T-helper 22 cell (primary cell): Measurements from ENCODE around the gene CILP.
A peak's percentile ranks its signal among the peaks of the same experiment; 100 is the strongest.
"Not testable (repeated sequence)": the region's sequence is repeated elsewhere in the genome, so short reads cannot be mapped to it uniquely, and the experiment has no call there.

Experiments
- DNase-seq: peaks from one replicate; pipeline ENCODE4 v3.0.0-alpha.2; 2020; ENCODE audit warnings: low read depth

CILP gene

DNA sequence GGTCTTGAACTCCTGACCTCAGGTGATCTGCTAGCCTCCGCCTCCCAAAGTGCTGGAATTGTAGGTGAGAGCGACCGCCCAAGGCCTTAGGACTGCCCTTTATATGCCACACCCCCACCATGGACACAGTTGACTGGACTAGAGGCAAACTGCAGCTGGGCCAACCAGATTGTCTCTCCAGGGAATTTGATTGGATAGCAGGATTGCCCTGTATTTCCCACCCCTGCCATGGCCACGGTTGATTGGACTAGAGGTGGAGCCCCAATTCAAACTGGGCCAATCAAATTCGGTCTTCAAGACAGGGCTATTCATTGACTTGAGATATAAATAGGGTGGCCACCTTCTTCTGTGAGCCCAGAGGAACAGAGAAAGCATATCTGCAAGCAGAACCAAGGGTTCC is 19.3 kb downstream of the CILP start:
- no peak for DNase-seq

DNA sequence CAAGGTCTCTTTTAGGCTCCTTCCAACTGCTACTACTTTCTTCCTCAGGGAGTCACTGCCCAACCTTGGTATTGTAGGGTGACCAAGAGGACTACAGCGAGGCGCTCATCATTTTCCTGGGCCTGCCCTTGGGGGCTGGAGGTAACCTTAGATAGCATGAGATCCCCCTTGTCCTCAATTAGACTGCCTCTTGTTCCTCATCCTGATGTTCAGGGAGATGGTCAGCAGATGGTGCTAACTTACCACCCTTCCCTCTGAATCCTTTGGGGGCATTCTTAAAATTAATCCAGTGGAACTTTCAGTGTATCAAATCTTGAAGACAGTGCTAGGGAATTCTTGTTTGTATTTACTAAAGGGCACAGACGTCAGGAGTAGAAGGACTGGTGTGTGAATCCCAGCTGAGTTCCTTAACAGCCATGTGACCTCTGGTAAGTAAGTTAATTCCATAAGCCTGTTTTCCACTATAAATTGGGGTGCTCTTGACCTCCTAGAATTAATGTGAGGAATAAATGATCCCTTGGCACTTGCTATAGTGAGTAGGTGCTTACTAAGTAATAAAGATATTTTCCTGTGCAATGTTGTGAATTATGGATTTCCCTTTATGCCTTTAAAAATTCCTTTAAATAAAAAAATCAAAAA is 22.1 kb downstream of the CILP start:
- DNase-seq: no peak

- not testable (repeated sequence) for DNase-seq
Measured at GRCh38 chr15:65188472-65188871, 22.8 kb downstream of the CILP start.

DNA sequence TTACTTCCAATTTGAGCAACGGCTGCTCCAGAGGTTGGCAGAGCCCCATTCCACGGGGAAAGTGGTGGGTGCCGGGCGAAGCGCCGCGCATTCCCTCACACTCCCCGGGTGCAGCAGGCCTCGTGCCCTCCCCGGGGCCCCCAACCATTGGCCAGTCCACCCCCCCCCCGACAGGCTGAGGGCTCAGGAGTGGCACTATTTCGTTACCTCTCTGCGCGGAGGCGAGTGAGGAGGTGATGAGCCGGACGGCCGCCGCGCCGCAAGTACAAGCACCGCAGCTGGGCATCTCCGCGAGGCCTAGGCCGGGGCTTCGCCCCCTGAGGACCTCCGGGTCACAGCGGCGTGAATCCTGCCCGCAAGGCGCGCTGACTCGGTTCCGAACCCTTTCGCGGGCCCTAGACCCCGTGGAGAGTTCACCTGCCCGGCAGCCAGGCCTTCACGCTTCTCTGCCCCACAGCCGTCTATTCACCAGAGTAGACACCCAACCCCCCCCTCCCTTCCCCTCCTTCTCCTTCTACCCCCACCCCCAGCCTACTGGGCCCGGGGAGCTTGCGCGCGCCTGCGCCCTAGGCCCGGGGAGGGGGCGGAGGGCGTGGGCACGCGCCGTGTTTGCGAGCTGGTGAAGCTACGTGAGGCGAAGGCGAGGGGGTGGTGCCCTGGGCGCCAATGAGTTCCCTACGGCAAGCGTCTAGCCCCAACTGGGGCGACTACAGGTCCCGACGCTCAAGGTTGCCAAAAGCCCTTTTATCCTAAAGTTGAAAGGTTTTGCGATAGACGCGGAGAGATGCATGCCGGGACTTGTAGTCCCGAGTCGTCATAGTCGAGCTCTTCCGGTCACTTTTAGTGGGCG is 26.2 kb downstream of the CILP start, which contains the start of gene CLPX:
TSS of gene CLPX (minus strand) at position 475 of the 850 bp plus-strand sequence. CDS start at position 286, 189 bp downstream.
- DNase-seq: peak; percentile 90

GRCh38 chr15:65184305-65184867 is 26.9 kb downstream of the CILP start:
- no peak for DNase-seq

- DNase-seq: no peak
Measured at GRCh38 chr15:65183865-65184159, 27.5 kb downstream of the CILP start.

DNA sequence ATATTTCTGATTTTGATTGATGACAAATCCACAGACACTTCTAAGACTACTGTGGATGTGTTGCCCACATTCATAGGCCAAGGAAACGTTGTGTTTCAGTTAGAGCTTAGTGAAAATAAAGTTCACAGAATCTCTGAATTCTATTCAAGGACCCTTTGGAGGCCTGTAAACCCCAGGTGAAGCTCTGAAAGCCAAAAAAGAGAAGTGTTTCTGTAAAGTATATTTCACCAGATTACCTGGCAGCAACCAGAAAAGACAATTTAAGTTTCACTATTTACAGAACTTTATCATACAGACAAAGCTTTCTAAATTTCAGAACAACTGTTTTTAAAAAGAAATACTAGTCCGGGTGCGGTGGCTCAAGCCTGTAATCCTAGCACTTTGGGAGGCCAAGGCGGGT is 28.7 kb downstream of the CILP start:
- no peak for DNase-seq

- DNase-seq: not testable (repeated sequence)
Measured at GRCh38 chr15:65181582-65182353, 29.5 kb downstream of the CILP start.

- no peak for DNase-seq
Measured at GRCh38 chr15:65180167-65180566, 31.1 kb downstream of the CILP start.

DNA sequence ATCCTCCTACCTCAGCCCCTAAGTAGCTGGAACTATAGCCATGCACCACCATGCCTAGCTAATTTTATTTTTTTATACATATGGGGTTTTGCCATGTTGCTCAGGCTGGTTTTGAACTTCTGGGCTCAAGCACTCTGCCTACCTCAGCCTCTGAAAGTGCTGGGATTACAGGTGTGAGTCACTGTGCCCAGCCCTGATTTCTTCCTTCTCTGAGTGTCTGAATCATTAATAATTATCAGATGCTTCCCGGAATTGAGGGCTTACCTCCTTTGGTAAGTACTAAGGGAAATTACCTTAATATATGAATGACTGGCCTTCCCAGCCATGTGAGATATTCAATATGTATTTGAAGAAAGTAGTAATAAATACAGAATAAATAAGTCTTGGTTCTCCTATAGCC is 33.4 kb downstream of the CILP start:
- no peak for DNase-seq

DNA sequence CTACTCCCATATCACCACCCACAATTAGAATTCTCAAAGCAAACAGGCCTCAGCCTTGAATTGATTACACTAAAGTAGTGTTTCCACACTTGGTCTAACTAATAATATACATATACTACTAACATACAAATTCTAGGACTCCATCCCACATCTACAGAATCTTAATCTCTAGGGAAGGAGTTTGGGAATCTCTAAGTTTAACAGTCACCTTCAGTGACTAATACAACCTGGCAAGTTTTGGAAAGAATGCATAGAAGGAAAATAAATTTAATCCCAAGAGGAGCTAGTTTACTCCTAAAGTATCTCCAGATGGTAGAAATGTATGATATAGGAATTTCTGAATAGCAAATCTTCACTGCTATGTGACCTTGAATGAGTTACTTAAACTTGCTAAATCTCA is 35.2 kb downstream of the CILP start:
- no peak for DNase-seq

- DNase-seq: no peak
Measured at GRCh38 chr15:65175511-65175910, 35.8 kb downstream of the CILP start.

DNA sequence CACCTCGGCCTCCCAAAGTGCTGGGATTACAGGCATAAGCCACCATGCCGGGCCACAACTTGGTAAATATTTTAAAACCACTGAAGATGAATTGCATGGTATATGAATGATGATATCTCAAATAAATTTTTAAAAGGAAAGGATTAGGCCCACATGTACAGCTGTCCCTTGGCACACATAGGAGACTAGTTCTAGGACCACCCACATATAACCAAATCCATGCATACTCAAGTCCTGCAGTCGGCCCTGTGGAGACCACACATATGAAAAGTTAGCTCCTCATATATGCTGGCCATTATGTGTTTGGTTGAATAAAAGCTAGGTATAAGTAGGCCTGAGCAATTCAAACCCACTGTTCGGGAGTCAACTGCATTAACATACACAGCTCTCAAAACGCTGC is 36.8 kb downstream of the CILP start:
- no peak for DNase-seq

DNA sequence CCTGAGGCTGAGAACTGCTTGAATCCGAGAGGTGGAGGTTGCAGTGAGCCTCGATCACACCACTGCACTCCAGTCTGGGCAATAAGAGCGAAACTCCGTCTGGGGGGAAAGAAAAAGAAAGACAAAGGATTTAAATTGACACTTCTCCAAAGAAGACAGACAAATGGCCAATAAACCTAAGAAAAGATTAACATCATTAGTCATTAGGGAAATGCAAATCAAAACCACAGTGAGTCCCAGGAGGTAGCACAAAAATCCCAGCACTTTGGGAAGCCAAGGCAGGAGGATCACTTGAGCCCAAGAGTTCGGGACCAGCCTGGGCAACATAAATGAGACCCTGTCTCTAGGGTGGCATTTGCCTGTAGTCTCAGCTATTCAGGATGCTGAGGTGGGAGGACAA is 38.7 kb downstream of the CILP start:
- no peak for DNase-seq

DNA sequence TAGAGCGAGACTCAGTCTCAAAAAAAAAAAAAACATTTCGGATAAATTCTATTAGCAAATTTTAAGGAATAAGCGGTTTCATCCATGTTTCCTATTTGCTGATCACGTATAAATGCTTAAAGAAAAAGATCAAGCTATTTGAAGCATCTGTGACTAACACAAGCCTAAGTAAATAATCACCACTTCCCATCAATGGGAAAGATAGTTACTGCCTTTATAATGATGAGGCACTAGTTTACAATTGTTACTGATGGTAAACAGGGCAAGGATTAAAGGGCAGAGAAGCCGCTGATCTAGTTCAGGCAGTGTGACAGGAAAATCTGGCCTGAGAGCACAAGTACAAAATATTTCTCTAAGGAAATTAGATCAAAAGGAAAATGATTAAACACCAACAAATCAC is 39.8 kb downstream of the CILP start:
- DNase-seq: no peak

GRCh38 chr15:65165875-65166274 is 45.4 kb downstream of the CILP start:
- no peak for DNase-seq

GRCh38 chr15:65164139-65164538 is 47.1 kb downstream of the CILP start:
- DNase-seq: no peak

GRCh38 chr15:65163041-65163440 is 48.2 kb downstream of the CILP start:
- no peak for DNase-seq

DNA sequence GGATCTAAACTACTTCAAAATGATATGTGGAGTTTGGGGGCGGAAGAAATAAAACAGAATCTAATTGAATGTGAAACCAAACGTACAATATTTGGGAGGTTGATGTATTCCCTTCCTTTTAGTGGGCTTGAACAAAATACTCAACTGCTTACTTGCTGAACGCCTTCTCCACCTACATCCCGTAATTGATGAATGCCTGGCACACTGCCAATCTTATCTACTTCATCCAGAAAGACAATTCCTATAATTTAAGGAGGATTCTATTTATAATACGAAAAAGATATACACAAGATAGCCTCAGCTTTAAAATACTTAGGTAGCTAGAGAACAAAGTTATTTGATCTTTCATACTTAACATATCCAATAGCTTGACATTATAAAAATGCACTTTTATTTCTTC is 54.6 kb downstream of the CILP start:
- DNase-seq: no peak

DNA sequence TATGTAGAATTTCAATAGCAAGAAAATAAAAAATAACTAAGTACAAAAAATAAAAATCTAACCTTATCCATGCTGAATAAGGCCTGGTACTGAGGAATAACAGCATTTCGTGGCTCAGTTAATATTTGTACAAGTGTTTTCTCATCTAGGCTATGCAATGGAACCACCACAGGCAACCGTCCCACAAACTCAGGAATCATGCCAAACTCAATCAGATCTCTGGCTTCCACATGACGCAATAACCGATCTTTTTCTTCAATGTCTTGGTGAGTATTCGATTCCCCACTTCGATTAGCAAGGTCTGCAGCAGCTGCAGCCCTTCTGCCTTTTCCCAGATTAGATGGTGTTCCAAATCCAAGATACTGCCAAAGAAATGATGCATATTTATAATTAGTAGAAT is 56.6 kb downstream of the CILP start:
- no peak for DNase-seq

- no peak for DNase-seq
Measured at GRCh38 chr15:65147902-65148301, 63.4 kb downstream of the CILP start.

- no peak for DNase-seq
Measured at GRCh38 chr15:65146438-65146837, 64.8 kb downstream of the CILP start.
